Measurements from ENCODE around the gene GOLT1B.

GOLT1B gene

DNA sequence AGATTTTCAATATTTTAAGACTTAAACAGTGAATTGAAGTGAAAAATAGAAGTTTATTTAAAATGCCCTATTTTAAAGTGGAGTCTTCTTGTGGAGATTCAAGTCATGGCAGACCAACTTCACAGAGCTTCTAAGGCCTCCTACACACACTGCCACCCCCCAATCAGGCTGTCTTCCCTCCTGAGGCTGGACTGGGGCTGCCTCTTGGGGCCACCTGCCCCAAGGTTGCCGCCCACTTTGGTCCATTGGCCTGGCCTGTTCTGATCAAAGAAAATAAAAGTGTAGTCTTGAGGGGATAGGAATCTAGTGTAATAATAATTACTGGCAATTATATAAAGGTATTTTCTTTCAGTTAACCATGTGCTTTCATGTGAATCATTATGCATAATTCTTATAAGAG is 1.3 kb downstream of the GOLT1B start:
- no peak overlapping the region for H3K4me3 Mint-ChIP-seq
- DNase-seq (no peak), ATAC-seq (no peak)
- H3K9me3 Mint-ChIP-seq: no peaks in the 10 kb centered on the region
- H3K27me3 Mint-ChIP-seq: no peaks in the 10 kb centered on the region
- peak overlapping the region in 1 of 2 donors; percentile 86 for H3K27ac Mint-ChIP-seq
- peaks cover 28% of the 10 kb centered on the region for H3K4me1 Mint-ChIP-seq

DNA sequence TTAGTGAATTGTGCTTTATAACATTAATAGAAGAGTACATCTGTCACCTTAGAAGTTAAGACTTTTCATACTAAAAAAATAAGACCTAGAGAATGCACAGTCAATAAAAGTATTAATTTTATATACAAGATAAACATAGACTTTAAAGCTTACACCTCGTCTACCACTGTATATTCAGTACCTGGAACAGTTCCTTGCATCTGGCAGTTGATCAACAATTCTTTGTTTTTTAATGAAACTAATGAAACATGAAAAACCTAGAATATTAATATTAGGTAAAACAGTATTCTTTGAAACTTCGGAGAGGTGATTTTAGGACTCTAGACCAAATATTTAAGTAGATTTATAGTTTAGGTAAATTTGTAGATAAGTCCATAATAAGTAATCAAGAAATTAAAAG is 4.3 kb downstream of the GOLT1B start:
- H3K4me3 Mint-ChIP-seq: no peak overlapping the region
- no peaks in the 10 kb centered on the region for H3K9me3 Mint-ChIP-seq
- DNase-seq: no peak
- no peak for ATAC-seq
- H3K27ac Mint-ChIP-seq: no peak overlapping the region
- peaks cover 51% of the 10 kb centered on the region for H3K4me1 Mint-ChIP-seq
- no peaks in the 10 kb centered on the region for H3K27me3 Mint-ChIP-seq

DNA sequence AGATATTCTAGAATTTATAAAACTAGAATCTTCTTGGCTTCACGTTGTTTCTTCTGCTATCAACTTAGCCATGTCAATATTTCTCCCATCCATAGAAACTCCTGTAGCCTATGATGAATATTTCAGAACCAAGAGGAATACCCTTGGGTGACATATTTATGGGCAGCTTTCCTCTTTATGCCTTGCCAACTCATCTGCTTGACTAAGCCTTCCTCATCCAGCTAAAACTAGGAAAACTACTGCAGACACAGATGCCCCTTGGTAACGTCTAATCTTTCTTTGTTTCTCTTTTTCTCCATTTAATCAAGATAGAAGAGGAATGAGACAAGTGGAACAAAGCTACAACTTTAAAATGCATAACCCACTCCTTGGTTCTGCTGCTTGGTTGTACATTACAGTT is 6.3 kb downstream of the GOLT1B start:
- Mint-ChIP-seq H3K9me3 (no peaks in the 10 kb centered on the region), H3K27me3 (no peaks in the 10 kb centered on the region), H3K27ac (no peak overlapping the region), H3K4me3 (no peak overlapping the region), H3K4me1 (peaks cover 47% of the 10 kb centered on the region)
- DNase-seq (no peak), ATAC-seq (no peak)

DNA sequence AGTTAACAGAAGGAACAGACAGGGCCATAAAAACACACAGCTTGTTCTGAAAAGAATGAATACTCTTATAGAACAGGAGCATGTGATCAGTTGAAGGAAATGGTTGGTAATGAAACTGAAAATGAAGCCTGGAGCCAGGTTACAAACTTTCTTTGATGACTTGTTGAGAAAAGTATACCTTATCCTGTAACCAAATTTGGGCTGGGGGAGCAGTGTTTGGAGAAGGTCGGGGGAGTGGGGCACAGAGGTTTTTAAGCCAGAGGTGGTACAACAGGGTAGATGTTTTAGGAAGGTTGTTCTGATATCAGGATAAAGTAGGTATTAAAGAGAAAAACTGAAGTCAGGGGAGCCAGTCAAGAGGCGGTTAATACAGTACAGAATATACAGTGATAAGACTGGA is 8.2 kb downstream of the GOLT1B start:
- H3K27ac Mint-ChIP-seq: peak overlapping the region; percentile 92 to 95
- H3K27me3 Mint-ChIP-seq: no peaks in the 10 kb centered on the region
- H3K4me1 Mint-ChIP-seq: peaks cover 31% of the 10 kb centered on the region
- ATAC-seq (peak; percentile 96), DNase-seq (peak in 1 of 2 donors; percentile 15)
- H3K4me3 Mint-ChIP-seq: peak overlapping the region; percentile 65 to 68
- H3K9me3 Mint-ChIP-seq: no peaks in the 10 kb centered on the region

DNA sequence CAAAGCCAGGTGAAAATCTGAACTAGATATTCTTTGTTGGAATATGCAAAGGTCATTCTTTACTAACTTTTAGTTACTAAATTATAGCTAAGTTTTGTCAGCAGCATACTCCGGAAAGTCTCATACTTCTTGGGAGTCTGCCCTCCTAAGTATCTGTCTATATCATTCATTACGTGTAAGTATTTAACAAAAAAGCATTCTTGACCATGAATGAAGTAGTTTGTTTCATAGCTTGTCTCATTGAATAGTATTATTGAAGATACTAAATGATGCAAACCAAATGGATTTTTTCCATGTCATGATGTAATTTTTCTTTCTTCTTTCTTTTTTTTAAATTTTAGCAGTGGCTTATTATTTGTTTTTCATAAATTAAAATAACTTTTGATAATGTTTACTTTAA is 14.7 kb downstream of the GOLT1B start:
- no peak overlapping the region for H3K4me3 Mint-ChIP-seq
- DNase-seq: no peak
- H3K9me3 Mint-ChIP-seq: no peaks in the 10 kb centered on the region

DNA sequence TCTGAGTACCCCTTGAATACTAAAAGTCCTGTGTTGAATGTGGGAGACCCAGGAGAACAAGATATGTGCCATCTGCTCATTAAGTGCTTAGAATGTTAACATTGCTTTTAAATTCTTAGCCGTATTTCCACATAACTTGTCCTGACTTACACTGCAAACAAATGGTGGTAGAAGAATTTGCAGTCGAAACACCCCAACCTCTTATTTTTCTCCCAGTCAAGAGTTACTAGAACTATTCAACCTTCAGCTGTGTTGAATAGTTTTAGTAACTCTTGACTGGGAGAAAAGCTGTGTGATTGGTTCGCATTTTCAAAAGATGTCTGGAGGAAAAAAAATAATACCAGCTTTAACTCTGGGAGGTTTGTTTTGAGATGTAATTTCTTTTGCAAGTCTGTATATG is 16.9 kb downstream of the GOLT1B start:
- H3K27me3 Mint-ChIP-seq: no peaks in the 10 kb centered on the region
- no peak overlapping the region for H3K27ac Mint-ChIP-seq
- DNase-seq (no peak), ATAC-seq (no peak)
- no peak overlapping the region for H3K4me3 Mint-ChIP-seq
- H3K9me3 Mint-ChIP-seq: no peaks in the 10 kb centered on the region
- H3K4me1 Mint-ChIP-seq: no peaks in the 10 kb centered on the region

More for the DNA sequence above, 14.7 kb downstream of the GOLT1B start:
- ATAC-seq: no peak
- Mint-ChIP-seq H3K4me1 (no peaks in the 10 kb centered on the region), H3K27me3 (no peaks in the 10 kb centered on the region), H3K27ac (no peak overlapping the region)

DNA sequence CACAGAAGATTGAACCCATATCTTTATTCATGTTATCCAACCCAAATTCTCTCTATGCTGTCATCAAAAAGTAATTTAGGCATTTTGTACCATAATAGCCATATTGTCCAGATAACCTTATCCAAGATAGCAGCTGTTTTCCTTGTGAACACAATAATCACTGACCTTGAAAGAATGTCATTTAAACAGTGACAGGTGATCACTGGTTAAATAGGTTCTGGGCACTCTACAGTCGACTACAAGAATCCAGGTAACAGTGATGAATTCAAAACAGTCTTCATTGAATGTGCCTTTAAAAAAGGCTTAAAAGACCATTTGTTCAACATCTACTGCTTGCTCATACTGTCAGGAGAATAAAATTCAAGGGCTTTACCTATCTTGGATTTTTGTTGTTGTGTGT is 20.0 kb downstream of the GOLT1B start:
- Mint-ChIP-seq H3K9me3 (peaks cover 7 to 12% of the 10 kb centered on the region in 2 donors), H3K27ac (no peak overlapping the region), H3K4me3 (no peak overlapping the region), H3K27me3 (no peaks in the 10 kb centered on the region), H3K4me1 (no peaks in the 10 kb centered on the region)
- DNase-seq (no peak), ATAC-seq (no peak)

DNA sequence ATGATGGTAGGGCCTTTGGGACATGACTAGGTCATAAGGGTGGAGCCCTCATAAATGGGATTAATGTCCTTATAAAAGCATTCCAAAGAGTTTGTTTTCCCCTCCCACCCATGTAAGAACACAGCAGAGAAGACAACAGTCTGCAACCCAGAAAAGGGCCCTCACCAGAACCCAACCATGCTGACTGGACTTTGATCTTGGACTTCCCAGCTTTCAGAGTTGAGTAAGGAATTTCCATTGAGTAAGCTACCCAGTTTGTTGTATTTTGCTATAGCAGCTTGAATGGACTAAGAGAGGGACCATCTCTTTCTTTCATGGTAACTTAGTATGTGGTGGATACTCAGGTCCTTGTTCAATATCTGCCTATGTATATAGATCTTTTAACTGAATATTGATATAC is 21.6 kb downstream of the GOLT1B start:
- H3K9me3 Mint-ChIP-seq: peaks cover 7 to 12% of the 10 kb centered on the region in 2 donors
- no peak for DNase-seq
- no peak overlapping the region for H3K27ac Mint-ChIP-seq
- no peak overlapping the region for H3K4me3 Mint-ChIP-seq
- H3K4me1 Mint-ChIP-seq: no peaks in the 10 kb centered on the region
- ATAC-seq: no peak
- peaks cover 7% of the 10 kb centered on the region for H3K27me3 Mint-ChIP-seq

DNA sequence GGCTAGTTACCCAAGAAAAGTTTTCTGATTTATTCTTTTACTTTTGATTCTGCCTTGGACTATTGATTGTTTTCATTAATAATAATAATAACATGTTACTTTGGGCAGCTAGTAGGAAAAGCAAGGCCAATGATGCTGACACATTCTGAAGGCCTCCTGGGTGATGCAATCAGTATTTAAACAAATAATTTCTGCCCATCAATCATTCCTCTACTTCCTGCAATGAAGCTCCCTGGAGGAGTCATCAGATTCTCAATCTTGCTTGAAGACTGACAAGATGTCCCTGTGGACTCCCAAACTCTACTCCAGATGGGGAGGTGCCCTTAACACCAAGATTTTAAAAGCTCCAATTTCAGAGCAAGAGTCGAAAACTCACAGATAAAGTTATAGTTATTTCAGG is 24.5 kb downstream of the GOLT1B start, which contains the start of gene SPX:
Gene SPX, plus strand, starts transcription at position 244 of the 400 bp plus-strand sequence. CDS start 177 bp downstream, outside the sequence.
- Mint-ChIP-seq H3K4me1 (no peaks in the 10 kb centered on the region), H3K27ac (peak within 1 kb of the TSS in 1 of 2 donors; percentile 62), H3K9me3 (peaks cover 7 to 12% of the 10 kb centered on the region in 2 donors), H3K4me3 (peak within 1 kb of the TSS; percentile 30 to 81), H3K27me3 (peaks cover 29% of the 10 kb centered on the region)
- ATAC-seq (no peak), DNase-seq (no peak)

DNA sequence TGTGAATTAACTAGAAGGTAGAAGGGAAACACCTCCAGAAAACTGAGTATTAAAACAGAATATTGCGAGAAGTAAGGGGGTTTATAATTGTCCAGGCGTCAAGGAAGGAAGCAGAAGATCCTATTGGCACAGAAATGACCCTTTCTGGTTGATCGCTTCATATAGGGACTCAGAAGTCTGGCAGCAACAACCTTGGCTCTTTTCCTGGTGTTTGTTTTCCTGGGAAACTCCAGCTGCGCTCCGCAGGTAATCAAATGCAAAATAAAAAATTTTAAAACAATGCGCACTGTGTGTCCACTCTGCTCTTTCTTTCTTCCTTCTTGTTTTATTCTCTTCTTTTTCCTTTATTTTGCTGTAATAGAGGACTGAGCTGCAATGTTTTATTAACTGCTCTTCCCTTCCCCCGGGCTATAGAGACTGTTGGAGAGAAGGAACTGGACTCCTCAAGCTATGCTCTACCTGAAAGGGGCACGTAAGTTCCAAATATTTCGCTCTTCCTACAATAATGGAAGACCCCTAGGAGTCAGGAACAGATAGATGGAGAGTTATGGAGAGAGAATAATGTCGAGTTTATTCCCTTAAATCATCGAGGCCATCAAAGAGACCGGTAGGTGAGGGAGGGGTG is 25.2 kb downstream of the GOLT1B start:
- H3K4me3 Mint-ChIP-seq: peak overlapping the region; percentile 30 to 81

DNA sequence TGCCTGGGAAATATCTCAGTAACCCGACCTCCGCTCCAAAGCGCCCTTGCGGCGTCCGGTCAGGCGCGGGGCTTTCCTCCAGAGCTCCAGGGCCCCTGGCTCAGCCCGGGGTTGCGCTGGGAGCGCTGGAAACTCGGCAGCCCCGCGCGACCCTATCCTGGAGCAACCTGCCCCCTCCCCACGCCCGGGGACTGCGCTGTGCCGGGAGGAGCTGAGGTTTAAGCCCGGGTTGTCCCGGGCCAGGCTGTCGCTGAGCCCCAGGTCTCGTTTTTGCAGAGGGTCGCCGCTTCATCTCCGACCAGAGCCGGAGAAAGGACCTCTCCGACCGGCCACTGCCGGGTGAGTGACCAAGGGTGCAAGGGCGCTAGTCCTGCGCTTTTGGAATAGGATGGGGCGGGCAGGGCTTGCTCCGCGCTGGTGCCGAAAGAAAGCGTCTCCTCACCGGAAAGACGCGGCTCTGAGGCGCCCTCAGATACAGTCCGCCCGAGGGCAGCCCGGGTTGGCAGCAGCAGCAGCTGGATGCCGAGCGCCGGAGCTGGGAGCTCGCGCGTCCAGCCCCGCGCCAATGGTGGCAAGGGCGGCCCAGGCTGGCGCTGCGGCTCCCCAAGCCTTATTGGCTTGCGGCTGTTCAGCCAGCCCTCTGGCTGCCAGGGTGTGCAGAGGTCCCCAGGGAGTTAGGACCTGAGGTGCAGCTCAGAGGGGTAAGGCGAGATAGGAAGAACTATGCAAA is 26.0 kb downstream of the GOLT1B start:
- Mint-ChIP-seq H3K4me1 (no peaks in the 10 kb centered on the region), H3K27ac (peak overlapping the region in 1 of 2 donors; percentile 21), H3K9me3 (peaks cover 7 to 12% of the 10 kb centered on the region in 2 donors), H3K4me3 (peak overlapping the region; percentile 81 to 87), H3K27me3 (peaks cover 35% of the 10 kb centered on the region)
- ATAC-seq (peak; percentile 97), DNase-seq (peak; percentile 69 to 72)

More for the DNA sequence above, 25.2 kb downstream of the GOLT1B start:
- DNase-seq: no peak
- Mint-ChIP-seq H3K9me3 (peaks cover 7 to 12% of the 10 kb centered on the region in 2 donors), H3K27me3 (peaks cover 35% of the 10 kb centered on the region), H3K4me1 (no peaks in the 10 kb centered on the region), H3K27ac (peak overlapping the region in 1 of 2 donors; percentile 62)
- ATAC-seq: no peak

DNA sequence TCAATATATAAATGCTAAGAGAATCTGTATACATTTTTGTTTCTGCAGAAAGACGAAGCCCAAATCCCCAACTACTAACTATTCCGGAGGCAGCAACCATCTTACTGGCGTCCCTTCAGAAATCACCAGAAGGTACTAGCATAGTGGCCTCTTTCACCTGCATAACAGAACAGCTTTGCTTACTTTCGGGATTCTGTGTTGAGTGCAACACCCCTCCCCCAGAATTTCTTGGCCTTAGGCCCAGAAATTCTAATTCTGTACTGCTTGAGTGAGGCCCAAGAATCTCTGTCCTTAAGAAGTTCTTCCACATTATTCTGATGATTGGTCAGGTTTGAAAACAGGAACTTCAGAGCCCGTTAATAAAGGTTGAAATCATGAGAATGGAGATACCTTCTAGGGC is 27.4 kb downstream of the GOLT1B start:
- DNase-seq: no peak
- peaks cover 45% of the 10 kb centered on the region for H3K27me3 Mint-ChIP-seq
- H3K4me1 Mint-ChIP-seq: no peaks in the 10 kb centered on the region
- no peak for ATAC-seq
- H3K9me3 Mint-ChIP-seq: peaks cover 7 to 12% of the 10 kb centered on the region in 2 donors
- peak overlapping the region in 1 of 2 donors; percentile 81 for H3K4me3 Mint-ChIP-seq
- no peak overlapping the region for H3K27ac Mint-ChIP-seq

DNA sequence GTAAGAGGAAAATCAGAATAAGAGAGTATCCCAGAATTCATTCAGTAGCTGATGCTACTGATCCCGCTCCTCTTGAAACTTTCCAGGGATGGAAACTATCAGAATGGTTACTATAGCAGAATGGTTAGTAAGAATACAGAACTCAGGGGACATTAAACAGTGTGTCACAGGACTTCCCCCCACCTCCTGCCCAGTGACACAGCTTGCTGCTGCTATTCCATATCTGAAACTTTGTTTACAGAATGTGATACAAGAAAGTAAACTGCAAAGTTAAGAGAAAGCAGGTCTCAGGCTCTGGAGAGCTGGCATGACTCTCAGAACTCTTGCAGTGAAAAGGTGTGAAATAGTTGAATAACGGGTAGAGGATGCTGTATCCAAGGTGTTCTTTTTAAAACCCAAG is 27.9 kb downstream of the GOLT1B start:
- Mint-ChIP-seq H3K27me3 (peaks cover 45% of the 10 kb centered on the region), H3K4me3 (no peak overlapping the region), H3K27ac (no peak overlapping the region), H3K4me1 (no peaks in the 10 kb centered on the region), H3K9me3 (peaks cover 7 to 9% of the 10 kb centered on the region in 2 donors)
- ATAC-seq (no peak), DNase-seq (no peak)

DNA sequence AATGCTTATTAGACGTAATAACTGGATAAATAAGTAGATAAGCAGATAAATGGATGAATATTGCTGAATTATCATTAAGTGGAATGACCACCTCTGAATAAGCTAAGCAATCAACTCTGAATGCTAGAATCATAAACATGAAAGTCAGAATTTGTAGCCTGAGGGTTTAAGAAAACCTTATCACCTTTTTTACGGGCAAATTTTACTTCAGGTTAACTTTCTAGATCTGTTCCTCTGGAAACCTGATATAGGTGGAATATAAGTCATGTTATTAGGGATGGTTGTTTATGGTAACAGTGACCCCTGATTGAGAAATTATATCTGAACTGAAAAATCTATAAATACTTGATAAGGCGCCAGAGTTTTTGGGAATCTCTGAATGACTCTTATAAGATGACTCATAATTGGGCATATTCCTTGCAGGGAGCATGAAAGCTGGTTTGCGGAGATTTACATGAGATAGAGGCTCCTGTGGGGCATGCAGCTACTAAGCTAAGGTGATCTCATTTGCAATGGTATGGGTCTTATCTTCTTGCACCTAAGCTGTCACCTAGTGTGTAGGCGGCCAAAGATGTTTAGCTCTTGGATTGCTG is 36.6 kb downstream of the GOLT1B start:
- Mint-ChIP-seq H3K9me3 (no peaks in the 10 kb centered on the region), H3K4me3 (no peak overlapping the region), H3K4me1 (no peaks in the 10 kb centered on the region), H3K27ac (no peak overlapping the region), H3K27me3 (peaks cover 11% of the 10 kb centered on the region)
- ATAC-seq (no peak), DNase-seq (no peak)

DNA sequence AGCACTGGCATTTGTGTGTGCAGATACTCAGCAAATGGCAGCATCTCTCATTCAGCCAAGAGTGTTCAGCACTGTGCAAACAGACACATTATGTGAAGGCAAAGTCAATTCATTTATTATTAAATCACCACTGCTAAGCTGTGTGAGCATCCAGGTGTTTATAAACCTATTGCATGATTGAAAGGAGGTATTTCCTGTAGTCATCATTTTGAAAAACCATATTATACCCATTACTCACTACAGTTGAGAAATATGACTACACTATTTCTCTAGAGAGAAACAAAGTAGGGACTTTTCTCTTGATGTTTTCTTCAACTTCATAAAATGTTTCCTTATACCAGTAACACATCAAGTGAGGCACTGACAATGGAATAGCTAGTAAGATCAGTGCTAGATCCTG is 38.2 kb downstream of the GOLT1B start:
- no peak overlapping the region for H3K4me3 Mint-ChIP-seq
- H3K27ac Mint-ChIP-seq: no peak overlapping the region

DNA sequence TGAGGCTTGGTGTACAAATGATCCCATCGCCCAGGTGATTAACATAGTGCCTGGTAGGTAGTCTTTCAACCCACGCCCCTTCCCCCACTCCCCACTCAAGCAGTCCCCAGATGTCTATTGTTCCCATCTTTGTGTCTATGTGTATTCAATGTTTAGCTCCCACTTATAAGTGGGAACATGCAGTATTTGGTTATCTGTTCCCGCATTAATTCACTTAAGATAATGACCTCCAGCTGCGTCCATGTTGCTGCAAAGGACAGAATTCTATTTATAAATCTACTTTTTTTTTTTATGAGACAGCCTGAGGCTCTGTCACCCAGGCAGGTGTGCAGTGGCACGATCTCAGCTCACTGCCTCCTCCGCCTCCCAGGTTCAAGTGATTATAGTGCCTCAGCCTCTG is 40.2 kb downstream of the GOLT1B start:
- H3K9me3 Mint-ChIP-seq: no peaks in the 10 kb centered on the region
- DNase-seq (no peak), ATAC-seq (no peak)
- peak overlapping the region in 1 of 2 donors; percentile 89 for H3K27ac Mint-ChIP-seq
- H3K4me3 Mint-ChIP-seq: no peak overlapping the region
- H3K27me3 Mint-ChIP-seq: peaks cover 4% of the 10 kb centered on the region
- no peaks in the 10 kb centered on the region for H3K4me1 Mint-ChIP-seq

More for the DNA sequence above, 38.2 kb downstream of the GOLT1B start:
- no peaks in the 10 kb centered on the region for H3K4me1 Mint-ChIP-seq
- peaks cover 7% of the 10 kb centered on the region for H3K27me3 Mint-ChIP-seq
- no peaks in the 10 kb centered on the region for H3K9me3 Mint-ChIP-seq
- DNase-seq (no peak), ATAC-seq (peak; percentile 74)
